ENCODE results near the gene SMIM5. TPM values are rescaled to one million over a fixed set of nuclear protein-coding genes. Genes with fewer than 3 reads are reported as not detected.

SMIM5 gene
- total RNA-seq, 1 donor from 2014 or later = not detected

GRCh38 chr17:75590314-75590761 lies 42.9 kb upstream of the SMIM5 start:
- Mint-ChIP-seq H3K27me3 (ENCODE audit: insufficient read depth, low read depth) (peaks cover 28% of the 10 kb centered on the region), H3K27ac (no peak overlapping the region), H3K9me3 (peaks cover 3% of the 10 kb centered on the region), H3K36me3 (no peaks in the 10 kb centered on the region), H3K4me1 (peaks cover 4% of the 10 kb centered on the region), H3K4me3 (peak overlapping the region; percentile 69)
- H3F3A ChIP-seq (ENCODE audit: low read depth) = peaks cover 19% of the 10 kb centered on the region
- H3K79me2 ChIP-seq (ENCODE audit: low read depth) = no peaks in the 10 kb centered on the region
- no peaks in the 10 kb centered on the region for H3K36me3 ChIP-seq
- H3K27me3 ChIP-seq = peaks cover 38% of the 10 kb centered on the region
- H2AFZ ChIP-seq (replicated peaks) = no peak overlapping the region
- no peak overlapping the region for H3K4me2 ChIP-seq
- no peaks in the 10 kb centered on the region for H3K9me3 ChIP-seq (ENCODE audit: low read depth)
- no peak overlapping the region for H3K9ac ChIP-seq
- TF ChIP-seq CTCF (IDR thresholded peaks at IDR 0.05) (no peak), EZH2phosphoT487 (IDR thresholded peaks at IDR 0.05) (no peak), EZH2 (IDR thresholded peaks at IDR 0.05) (no peak)
- H3K4me1 ChIP-seq = peaks cover 7% of the 10 kb centered on the region
- no peak for DNase-seq (ENCODE audit: low spot score)
- H3K4me3 ChIP-seq = no peak overlapping the region
- H3K27ac ChIP-seq = no peak overlapping the region
- no peaks in the 10 kb centered on the region for H4K20me1 ChIP-seq (ENCODE audit: low read depth)

- Histone ChIP-seq H4K20me1 (ENCODE audit: low read depth) (no peaks in the 10 kb centered on the region), H3K4me2 (no peak overlapping the region), H3K27ac (no peak overlapping the region), H3F3A (ENCODE audit: low read depth) (peaks cover 19% of the 10 kb centered on the region), H3K27me3 (peaks cover 38% of the 10 kb centered on the region), H3K79me2 (ENCODE audit: low read depth) (no peaks in the 10 kb centered on the region), H3K9ac (no peak overlapping the region), H3K36me3 (no peaks in the 10 kb centered on the region), H3K9me3 (ENCODE audit: low read depth) (no peaks in the 10 kb centered on the region), H2AFZ (replicated peaks) (no peak overlapping the region), H3K4me3 (no peak overlapping the region), H3K4me1 (peaks cover 7% of the 10 kb centered on the region)
- Mint-ChIP-seq H3K9me3 (peaks cover 3% of the 10 kb centered on the region), H3K27me3 (ENCODE audit: insufficient read depth, low read depth) (peaks cover 25% of the 10 kb centered on the region), H3K36me3 (no peaks in the 10 kb centered on the region), H3K27ac (no peak overlapping the region), H3K4me3 (peak overlapping the region; percentile 71), H3K4me1 (peaks cover 4% of the 10 kb centered on the region)
- DNase-seq (ENCODE audit: low spot score) = no peak
- TF ChIP-seq EZH2 (IDR thresholded peaks at IDR 0.05) (no peak), EZH2phosphoT487 (IDR thresholded peaks at IDR 0.05) (no peak), CTCF (IDR thresholded peaks at IDR 0.05) (no peak)
Observed at GRCh38 chr17:75590849-75591721, 42.1 kb upstream of the SMIM5 start.

- Histone ChIP-seq H3K36me3 (no peaks in the 10 kb centered on the region), H2AFZ (replicated peaks) (no peak overlapping the region), H3K4me2 (no peak overlapping the region), H3K4me3 (no peak overlapping the region), H3K27me3 (peaks cover 34% of the 10 kb centered on the region), H3K79me2 (ENCODE audit: low read depth) (no peaks in the 10 kb centered on the region), H3K27ac (no peak overlapping the region), H3K4me1 (peaks cover 7% of the 10 kb centered on the region), H3K9ac (no peak overlapping the region), H3F3A (ENCODE audit: low read depth) (peaks cover 19% of the 10 kb centered on the region), H4K20me1 (ENCODE audit: low read depth) (no peaks in the 10 kb centered on the region), H3K9me3 (ENCODE audit: low read depth) (no peaks in the 10 kb centered on the region)
- no peak overlapping the region for H3K4me3 Mint-ChIP-seq
- H3K27ac Mint-ChIP-seq = no peak overlapping the region
- no peak for TF ChIP-seq CTCF (IDR thresholded peaks at IDR 0.05)
- TF ChIP-seq EZH2 (IDR thresholded peaks at IDR 0.05) = no peak
- no peak for TF ChIP-seq EZH2phosphoT487 (IDR thresholded peaks at IDR 0.05)
- no peak for DNase-seq (ENCODE audit: low spot score)
- no peaks in the 10 kb centered on the region for H3K36me3 Mint-ChIP-seq
- H3K4me1 Mint-ChIP-seq = peaks cover 4% of the 10 kb centered on the region
- peaks cover 18% of the 10 kb centered on the region for H3K27me3 Mint-ChIP-seq (ENCODE audit: insufficient read depth, low read depth)
- no peaks in the 10 kb centered on the region for H3K9me3 Mint-ChIP-seq
Observed at GRCh38 chr17:75591722-75592302, 41.4 kb upstream of the SMIM5 start.

Measured in neural progenitor cell (in vitro differentiated cells).